ENCODE measurements around the gene FHIP1A.

- no peak for TF ChIP-seq CTCF (IDR thresholded peaks at IDR 0.05)
- no peak for TF ChIP-seq POLR2A (IDR thresholded peaks at IDR 0.05)
These were observed 30.3 kb downstream of the FHIP1A start for GRCh38 chr4:151439320-151439719.
